ENCODE measurements around the gene SRMS.

The SRMS gene

DNA sequence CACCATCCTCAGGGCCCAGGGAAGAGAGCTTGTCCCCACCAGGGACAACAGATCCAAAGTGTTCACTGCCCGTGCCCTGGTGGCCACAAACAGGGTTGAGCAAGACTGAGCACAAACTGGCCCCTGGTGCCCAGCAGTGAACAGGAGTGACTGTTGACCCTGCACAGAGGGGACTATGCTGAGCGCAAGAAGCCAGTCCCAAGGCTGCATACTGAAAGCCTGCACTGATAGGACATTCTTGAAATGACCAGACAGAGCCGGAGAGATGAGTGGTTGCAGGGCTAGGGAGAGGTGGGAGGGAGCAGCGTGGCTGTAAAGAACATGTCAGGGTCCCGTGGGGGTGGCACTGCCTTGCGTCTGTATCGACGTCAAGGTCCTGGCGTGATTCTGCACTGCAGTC, 3.5 kb upstream of the SRMS start:
- no peak for DNase-seq

DNA sequence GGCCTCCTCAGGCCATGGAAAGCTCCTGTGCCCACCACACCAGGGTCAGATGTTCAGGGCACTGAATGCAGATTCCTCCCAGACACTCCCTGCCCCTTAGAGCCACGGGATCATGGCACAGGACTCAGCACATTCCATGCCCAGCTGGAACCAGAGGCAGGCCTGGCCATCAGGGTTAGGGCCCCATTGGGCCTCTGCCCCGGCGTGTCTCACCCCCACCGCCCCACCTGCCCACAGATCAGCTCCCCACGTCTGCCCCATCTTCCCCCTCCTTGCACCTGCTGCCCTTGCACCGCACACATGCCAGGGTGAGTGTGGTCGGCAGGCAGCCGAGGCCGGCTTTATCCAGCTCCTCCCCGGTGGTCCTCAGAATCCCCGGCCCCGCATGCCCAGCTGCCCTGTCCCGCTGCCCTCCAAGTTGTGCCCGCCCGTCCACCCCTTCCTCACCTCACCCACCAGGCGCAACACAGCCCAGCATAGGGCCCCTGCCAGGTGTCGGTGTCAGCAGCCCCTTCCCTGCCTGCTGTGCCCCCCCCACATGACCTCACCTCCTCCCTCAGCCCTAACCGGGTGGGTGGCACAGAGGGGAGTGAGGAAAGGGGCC, 2.2 kb upstream of the SRMS start:
- no peak for DNase-seq

DNA sequence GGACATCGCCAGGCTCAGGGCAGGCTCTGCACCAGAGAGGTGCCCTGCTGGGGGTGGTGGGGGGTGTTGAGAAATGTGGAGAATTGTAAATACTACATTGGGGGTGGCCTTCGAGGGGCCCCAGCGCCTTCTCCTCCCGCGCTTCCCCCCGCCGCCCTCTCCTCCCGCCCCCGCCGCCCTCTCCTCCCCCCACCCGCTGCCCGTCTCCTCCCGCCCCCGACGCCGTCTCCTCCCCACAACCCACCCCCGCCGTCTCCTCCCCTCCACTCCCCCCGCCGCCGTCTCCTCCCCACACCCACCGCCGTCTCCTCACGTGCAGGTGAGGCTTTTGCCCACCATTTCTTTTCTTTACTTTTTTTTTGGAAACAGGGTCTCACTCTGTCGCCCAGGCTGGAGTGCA, 1.5 kb upstream of the SRMS start:
- no peak for DNase-seq

DNA sequence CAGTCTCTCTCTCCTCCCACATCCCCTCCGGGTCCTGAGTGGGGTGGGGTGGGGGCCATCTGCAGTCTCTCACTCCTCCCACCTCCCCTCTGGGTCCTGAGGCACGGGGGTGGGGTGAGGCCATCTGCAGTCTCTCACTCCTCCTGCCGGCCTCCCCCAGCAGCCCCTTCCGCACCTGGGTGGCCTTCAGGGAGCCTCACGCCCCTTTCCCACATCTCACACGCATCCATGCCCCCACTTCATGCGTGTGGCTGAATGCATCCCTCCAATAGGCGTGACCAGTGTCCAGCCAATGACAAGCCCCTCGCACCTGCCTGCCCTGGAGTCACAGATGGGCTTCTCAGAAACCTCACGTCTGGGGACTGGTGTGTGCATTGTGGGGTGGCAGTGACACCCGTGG, 993 bp upstream of the SRMS start:
- no peak for DNase-seq

DNA sequence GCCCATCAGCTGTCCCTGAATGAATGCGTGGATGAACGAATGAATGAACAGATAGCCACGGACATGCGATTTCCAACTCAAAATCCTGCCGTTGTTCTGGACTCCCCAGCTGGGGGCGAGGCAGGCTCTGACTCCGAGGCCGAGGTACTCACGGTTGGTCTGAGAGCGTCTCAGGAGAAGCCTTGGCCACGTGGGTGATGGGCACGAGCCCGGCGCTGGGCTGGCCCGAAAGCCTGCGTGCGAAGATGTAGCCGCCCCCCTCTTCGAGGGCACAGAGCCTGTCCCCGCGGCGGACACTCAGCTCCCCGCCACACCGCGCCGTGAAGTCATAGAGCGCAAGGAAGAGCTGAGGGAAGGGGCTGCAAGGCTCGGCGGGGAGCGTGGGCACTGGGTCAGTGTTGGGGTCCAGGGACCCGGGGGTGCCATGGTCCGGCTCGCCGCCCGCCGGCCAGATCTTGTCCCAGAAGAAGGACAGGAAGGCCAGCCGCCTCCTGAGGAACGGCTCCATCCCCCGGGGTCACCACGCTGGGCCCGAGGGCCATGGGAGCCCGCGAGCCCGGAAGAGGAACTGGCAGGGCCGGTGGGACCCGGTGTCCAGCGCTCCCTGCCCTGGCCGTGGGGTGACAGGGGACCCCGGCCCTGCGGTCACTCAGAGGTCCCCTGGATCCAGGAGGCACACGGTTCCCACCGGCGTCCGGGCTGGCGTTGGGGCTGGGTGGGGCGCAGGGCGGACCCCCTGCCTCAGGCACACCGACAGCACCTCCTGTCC, 409 bp downstream of the SRMS start:
- DNase-seq, result no peak

DNA sequence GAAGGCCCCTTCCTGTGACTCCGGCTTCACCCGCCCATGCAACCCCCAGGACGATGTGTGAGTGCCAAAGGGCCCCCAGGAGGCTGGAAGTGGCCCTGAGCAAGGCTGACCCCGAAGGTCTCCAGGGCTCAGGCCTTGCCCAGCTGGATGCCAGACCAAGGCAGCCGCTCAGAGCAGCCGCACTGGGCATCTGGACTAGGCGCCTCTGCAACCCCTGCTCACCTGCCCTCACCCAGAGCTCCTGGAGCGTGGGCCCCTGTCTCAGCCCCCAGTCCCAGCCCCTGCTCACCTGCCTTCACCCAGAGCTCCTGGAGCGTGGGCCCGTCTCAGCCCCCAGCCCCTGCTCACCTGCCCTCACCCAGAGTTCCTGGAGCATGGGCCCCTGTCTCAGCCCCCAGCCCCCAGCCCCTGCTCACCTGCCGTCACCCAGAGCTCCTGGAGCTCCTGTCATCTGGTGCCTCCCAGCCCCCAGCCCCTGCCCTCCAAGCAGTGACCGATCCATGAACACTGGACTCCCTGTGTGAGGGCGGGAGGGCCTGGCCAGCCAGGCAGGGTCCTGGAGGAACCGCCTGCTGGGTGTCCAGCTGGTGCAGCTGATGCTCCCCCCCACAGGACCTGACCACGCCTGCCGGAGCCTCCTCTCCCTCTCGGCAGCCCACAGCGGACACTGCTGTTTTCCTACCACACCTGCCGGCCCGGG, 1.1 kb downstream of the SRMS start:
- DNase-seq, result no peak

DNA sequence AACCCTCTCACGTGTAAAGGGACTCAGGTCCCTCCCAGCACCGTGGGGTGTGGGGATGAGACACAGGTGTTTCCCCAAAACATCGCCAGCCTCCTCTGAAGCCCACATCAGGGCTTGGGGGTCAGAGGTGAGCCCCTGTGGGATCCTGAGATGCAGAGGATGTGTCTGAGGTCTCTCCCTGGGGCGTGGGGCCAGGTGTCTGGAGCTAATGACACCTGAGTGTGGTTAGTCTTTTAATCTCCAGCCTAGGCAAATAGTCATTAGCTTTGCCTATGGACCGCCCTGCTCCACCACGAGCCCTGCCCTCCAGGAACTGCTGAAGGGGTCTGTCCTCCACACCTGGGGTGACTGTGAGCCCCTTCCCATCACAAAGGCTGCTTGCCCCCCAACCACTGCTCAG, 1.7 kb downstream of the SRMS start:
- no peak for DNase-seq

DNA sequence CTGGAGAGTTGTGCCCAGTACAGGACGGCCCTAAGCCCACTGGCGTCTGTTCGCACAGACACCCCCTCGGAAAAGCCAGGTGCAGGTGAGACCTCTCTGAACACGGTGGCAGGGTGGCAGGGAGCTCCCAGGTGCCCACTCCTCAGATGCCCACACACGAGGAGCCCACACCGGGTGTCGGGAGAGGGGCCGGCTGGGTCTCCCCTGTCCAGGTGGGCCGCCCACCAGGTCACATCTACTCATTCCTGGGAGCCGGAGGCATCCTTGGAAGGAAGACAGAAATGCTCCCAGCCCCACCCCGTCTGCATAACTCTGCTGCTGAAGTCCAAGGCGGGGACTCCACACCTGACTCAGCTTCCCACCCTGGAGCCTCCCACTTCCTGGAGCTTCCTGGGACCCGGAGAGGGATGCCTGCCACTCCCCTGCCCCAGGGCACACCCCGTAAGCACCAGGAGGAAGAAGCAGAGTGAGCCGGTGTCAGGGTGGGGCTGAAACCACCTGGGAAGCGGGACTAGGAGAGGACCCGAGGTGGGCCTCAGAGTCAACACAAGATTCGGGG, 2.5 kb downstream of the SRMS start:
- no peak for DNase-seq

DNA sequence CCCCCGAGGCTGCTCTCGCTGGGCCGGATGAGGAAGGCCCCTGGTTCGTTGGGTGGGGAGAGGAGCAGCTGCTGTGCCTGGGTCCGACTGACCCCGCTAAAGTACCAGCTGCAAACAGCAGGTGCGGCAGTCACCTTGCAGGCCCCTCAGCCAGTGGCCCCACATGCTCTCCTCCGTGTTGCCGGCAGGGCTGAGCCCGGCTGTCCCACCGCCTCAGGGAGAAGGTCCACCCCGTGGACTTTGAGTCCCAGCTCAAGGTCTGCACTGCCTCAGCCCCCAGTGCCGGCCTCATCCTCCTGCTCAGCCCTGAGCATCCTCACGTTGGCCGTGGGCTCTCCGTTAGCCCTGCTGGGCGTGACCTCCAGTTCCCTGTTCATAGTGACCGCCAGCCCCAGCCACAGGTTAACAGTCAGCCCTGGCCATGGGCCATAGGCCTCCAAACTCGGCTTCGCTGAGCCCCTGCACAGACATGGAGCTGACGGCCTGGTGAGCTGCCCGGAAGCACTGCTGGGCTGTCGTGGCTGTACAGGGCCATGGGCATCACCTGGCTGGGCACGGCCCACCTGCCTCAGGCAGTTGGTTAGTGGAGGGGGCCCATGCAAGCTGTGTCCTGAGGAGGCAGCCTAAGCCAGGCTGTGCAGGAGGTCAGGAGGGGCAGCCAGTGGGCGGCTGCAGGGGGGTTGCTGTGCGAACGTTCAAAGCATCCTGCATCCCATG, 3.1 kb downstream of the SRMS start:
- DNase-seq, result no peak

DNA sequence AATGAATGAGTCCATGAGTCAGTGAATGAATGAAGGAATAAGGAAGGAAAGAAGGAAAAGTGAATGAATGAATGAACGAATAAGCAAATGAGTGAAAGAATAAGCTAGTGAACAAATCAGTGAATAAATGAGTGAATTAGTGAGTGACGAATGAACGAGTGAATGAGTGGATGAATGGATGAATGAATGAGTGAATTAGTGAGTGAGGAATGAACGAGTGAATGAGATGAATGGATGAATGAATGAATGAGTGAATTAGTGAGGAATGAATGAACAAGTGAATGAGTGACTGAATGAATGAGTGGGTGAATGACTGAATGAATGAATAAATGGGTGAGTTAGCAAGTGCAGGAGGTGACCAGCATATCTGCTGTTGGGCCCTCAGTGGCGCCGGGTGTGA, 3.8 kb downstream of the SRMS start:
- no peak for DNase-seq

DNA sequence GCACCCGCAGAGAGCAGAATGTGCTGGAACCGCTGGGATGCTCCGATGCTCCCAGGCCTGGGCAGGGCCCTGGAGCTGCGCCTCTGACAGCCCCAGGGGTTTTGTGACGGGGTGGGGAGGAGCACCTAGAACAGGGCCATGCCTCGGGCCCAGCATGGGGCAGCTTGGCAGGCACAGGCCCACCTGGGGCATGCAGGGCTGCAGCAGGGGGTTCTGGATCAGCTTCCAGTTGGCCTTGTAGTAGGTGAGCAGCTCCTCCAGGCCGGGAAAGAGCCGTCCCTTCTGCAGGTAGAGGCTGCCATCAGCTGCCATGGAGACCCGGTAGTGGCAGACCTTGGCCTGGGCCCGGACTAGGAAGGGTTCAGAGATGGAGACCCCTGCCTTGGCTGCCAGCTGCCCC, 4.4 kb downstream of the SRMS start:
- DNase-seq, result no peak

DNA sequence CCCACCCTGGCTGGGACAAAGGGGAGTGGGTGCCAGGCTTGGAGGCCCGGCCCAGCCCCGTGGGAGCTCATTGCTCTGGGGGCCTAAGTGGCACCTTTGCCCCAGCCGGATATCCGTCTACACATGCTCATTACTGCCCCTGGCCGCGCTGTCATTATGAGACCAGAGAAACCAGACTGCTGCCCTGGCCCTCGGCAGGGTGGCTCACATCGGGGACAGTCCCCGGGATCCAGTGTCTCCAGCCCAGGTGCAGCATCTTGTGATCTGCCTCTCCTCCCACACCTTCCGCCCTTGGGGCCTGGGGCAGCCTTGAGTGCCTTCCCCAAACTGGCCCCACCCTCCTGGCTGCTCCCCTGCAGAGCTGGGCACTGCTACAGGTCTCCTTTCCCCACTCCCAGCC, 4.9 kb downstream of the SRMS start:
- peak in 1 of 2 donors; percentile 42 for DNase-seq

DNA sequence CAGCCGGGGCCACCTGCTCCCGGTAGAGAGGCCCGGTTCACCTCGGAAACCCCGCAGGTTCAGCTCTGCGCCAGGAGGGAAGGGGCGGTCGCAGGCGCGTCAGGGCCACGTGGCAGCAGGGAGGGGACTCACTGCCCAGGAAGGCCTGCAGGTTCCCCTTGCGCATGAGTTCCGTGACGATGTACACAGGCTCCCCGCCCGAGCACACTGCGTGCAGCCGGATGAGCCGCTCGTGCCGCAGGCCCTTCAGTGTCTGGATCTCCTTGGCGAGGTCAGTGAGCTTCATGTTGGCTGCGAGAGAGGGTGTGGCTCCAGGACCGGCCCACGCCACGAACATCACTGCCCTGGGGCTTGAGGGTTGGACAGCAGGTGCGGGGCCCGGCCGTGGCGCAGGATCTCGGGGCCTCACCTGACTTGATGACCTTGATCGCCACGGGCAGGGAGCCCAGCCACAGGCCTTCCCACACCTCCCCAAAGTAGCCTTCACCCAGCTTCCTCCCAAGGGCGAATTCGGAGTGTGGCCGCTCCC, 5.5 kb downstream of the SRMS start:
- no peak for DNase-seq

DNA sequence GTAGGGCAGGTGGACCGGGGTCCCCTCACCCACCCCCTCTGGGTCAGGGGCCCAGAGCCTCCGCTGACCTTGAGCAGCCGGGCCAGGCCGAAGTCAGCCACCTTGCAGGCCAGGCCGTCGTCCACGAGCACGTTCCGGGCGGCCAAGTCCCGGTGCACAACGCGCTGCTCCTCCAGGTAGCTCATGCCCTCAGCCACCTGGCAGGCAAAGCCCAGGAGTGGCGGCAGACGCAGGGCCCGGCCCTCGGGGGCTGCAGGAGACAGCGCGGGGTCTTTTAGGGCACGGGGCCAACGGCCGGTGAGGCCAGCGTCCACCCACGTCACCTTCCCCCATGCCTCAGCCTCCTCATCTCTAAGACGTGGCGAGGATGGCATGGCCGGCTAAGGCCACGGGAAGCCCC, 6.2 kb downstream of the SRMS start:
- no peak for DNase-seq

DNA sequence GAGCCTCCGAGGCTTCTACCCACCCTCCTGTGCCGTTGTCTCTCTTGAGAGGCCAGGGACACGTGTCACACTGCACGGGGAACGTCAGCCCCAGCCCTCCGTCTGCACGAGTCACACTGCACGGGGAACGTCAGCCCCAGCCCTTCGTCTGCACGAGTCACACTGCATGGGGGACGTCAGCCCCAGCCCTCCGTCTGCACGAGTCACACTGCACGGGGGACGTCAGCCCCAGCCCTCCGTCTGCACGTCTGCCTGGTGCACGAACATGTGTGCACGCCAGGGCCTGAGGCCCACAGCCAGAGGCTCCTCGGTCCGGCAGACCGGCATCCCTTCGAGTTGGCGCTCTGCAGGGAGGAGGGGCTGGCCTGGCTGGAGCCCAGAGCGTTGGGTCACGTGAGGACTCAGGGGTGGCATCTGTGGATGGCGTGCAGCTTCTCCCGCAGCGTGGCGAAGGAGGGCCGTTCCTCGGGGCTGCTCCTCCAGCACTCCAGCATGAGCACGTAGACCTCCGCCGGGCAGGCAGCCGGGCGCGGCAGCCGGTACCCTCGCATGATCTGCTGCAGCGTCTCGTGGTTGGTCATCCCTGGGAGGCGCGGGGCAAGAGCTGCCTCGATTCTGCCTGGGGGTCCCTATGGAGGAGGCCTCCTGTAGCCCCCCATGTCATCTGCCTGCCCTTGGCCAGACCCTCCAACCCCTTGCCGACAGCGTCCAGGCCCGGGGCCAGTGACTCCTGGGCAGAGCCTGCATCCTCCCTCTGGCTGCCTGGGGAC, 6.9 kb downstream of the SRMS start:
- DNase-seq, result no peak

DNA sequence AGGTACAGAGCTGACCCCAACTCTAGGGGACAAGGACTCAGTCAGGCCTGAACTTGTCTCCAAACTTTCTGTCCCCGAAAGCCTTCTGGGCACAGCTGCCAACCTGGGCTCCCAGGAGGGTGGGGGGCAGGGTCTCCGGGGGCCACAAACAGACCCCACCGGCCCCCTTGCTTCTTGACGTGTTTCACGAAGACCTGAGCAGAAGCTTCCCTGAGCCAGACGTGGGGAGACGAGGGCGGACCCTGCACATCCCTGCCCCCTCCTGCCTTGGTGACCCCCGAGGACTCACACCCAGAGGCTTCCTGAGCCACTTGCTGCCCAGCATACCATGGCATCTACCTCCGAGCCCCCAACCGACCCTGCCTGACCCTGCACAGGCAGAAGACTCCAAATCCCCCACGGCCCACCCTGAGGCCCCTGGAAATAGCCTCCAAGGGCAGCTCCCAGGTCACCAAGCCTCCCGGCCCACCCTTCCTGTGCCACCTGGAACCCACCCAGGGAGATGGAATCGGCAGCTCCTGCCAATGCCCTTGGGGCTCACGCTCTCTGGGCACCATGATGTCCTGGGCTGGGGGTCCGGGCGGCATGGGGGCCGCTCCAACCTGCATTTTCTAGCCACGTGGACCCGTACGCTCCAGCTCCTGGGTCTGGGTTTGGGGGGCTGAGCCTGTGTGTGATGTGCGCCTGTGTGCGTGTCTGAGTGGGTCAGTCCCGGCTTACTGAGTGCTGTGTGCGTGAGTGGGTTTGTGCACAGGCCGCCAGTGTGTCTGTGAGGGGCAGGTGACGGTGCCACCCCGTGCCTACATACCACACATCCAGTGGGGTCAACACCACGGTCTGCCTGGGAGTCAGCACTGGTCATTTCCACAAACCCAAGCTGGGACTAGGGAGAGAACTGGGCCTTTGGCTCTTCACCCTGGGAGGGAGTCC, 7.8 kb downstream of the SRMS start:
- DNase-seq, result no peak

DNA sequence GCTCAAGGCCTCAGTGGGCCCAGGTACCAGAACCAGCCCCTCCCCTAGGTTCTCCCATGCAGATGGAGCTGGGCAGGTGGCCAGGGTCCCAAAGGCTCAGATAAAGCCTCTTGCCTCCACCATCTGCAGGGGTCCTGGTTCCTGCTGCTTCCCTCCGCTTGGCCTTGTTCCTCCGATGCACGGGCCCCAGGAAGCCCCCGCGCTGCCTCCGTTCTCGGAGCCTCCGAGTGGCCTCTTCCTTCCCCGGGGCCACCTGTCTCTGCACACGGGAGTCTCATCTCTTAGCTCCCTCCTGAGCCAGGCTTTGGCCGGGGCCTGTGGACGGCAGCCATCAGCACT, 8.5 kb downstream of the SRMS start:
- DNase-seq, result no peak

DNA sequence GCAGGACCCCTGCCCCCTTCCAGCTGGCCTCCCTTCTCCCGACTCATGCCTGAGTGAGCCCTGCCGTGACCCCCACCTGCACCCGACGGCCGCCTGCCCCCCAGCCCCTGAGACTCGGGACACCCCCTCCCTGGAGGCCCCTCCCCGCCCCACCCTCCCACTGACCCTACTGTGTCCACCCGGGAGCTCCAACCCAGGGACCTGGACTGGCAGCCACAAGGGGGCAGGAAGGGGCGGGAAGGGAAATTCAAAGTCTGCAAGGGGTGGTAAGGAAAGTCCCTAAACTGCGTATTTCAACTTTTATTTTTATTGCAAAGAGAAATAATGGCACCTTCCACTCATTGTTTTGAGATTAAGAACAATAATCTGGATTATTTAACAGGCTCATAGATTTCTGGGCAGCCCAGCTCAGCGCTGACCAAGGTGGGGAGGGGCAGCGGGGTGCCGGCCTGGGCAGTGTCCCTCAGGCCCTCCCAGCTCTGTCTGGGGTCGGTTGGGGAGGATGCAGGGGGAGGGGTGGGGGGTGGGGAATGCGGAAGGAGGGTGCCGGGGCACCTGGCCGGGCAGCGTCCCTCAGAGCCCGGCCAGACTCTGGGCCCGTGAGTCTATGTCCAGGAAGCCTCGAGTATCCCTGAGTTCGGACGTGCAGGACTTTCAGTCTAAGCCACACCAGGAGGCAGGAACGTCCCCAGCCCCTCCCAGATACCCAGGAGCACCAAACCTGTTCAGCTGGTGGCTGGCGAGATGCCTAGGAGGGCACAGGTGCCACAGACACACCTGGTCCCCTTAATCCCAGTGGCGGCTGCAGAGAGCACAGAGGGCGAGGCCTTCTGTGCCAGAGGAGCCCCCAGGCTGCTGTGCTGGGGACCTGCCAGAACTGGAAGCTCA, 9.1 kb downstream of the SRMS start:
- DNase-seq, result peak; percentile 62

DNA sequence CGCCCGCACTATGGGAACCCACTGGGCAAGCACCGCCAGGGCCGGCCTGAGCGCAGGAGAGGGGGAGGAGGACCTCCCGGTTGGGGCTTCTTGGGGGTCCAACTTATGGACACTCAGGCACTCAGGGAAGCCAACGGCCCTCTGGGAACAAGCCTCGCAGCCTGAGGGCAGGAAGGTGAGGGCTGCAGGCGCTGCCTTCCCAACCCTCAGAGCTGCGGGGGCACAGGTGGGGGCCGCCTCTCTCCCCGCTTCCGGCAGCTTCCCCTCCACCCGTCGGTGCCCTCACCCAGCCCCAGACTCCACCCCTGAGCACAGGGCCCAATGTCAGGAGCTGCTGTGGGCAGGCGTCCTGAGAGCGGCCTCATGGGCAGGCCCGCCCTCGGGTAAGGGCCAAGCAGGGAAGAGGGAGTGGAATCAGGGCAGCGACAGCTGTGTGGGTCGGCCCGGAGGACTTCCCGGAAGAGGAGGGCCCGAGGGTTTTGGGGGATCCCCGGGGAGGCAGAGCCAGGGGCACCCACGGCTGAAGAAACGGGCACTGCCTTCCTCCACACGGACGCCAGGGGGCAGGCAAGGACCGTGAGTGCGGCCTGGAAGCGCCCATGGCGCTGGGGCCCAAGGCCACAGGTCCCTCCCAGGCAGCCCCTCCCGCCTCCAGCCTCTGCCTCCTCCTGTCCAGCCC, 9.9 kb downstream of the SRMS start:
- peak; percentile 95 to 97 for DNase-seq

Measured in CD4-positive, alpha-beta T cell treated with Interleukin-1 beta for 1 hour (primary cell).